Smooth muscle cell (in vitro differentiated cells): ENCODE measurements around the gene GTF2A1. TPM values are rescaled to one million over a fixed set of nuclear protein-coding genes. Genes with fewer than 3 reads are reported as not detected.

Experiments
- DNase-seq: peaks from one replicate; lab custom pipeline; 2025; ENCODE audit not compliant: unreplicated experiment; lab: John Stamatoyannopoulos, UW
- H2AFZ ChIP-seq: fragments of 200-600 bp; sonication (generic); 2 replicates; pipeline ENCODE4 v1.6.0; 2016; ENCODE audit warnings: antibody characterized with exemption, low read depth, mild to moderate bottlenecking
- H3F3A ChIP-seq: fragments of 200-600 bp; sonication (generic); 2 replicates; pipeline ENCODE4 v1.6.0; 2017; ENCODE audit warnings: antibody characterized with exemption, low read depth
- H3K27ac ChIP-seq: fragments of 200-600 bp; sonication (generic); 2 replicates; pipeline ENCODE4 v1.5.1; 2016; ENCODE audit warnings: low read depth, mild to moderate bottlenecking
- H3K27me3 ChIP-seq: fragments of 200-600 bp; sonication (generic); 2 replicates; pipeline ENCODE4 v1.6.1; 2016; ENCODE audit warnings: low read depth, mild to moderate bottlenecking
- H3K36me3 ChIP-seq: fragments of 200-600 bp; sonication (generic); 2 replicates; pipeline ENCODE4 v1.5.1; 2016; ENCODE audit warnings: low read depth
- H3K4me1 ChIP-seq: fragments of 200-600 bp; sonication (generic); 2 replicates; pipeline ENCODE4 v1.5.1; 2016; ENCODE audit warnings: low read depth
- H3K4me2 ChIP-seq: fragments of 200-600 bp; sonication (generic); 2 replicates; pipeline ENCODE4 v1.6.0; 2016; ENCODE audit warnings: mild to moderate bottlenecking
- H3K4me3 ChIP-seq: fragments of 200-600 bp; sonication (generic); 2 replicates; pipeline ENCODE4 v1.5.1; 2016; ENCODE audit warnings: mild to moderate bottlenecking
- H3K79me2 ChIP-seq: fragments of 200-600 bp; sonication (generic); 2 replicates; pipeline ENCODE4 v1.6.0; 2016; ENCODE audit warnings: low read depth, mild to moderate bottlenecking
- H3K9ac ChIP-seq: fragments of 200-600 bp; sonication (generic); 2 replicates; pipeline ENCODE4 v1.6.0; 2016; ENCODE audit warnings: low read depth
- H3K9me3 ChIP-seq: fragments of 200-600 bp; sonication (generic); replicated peaks from 2 replicates; pipeline ENCODE4 v1.5.1; 2016; ENCODE audit warnings: low read depth
- H4K20me1 ChIP-seq: fragments of 200-600 bp; sonication (generic); 2 replicates; pipeline ENCODE4 v1.6.0; 2016; ENCODE audit warnings: low read depth
- WGBS: methylation state at CpG from one replicate; pipeline ENCODE4 v1.1.7; 2016; ENCODE audit warnings: low lambda C conversion rate; 5-methylcytosine and 5-hydroxymethylcytosine counted together
- polyA plus RNA-seq: library from polyadenylated mRNA; unstranded; fragments of >200 nt; fragmentation: Nextera tagmentation; extraction: Ambion mirVana; gene quantifications from 2 replicates; pipeline ENCODE4 v1.2.1, GENCODE V29; 2016
- total RNA-seq: library from RNA; depleted of rRNA; stranded (reverse); fragments of >200 nt; gene quantifications from 2 replicates; pipeline ENCODE4 v1.2.3, GENCODE V29; 2014
- TF ChIP-seq, protein P1 (sequence below): fragments of 200-600 bp; sonication (generic); IDR thresholded peaks from 2 replicates; pipeline ENCODE4 v1.5.1; 2017; ENCODE audit warnings: borderline replicate concordance, mild to moderate bottlenecking, antibody characterized with exemption; ENCODE audit not compliant: insufficient read depth, poor library complexity, severe bottlenecking

GTF2A1 gene
- total and polyA plus RNA-seq, 2 experiments from 2014 or later, result 4.7 to 39.4 TPM

DNA sequence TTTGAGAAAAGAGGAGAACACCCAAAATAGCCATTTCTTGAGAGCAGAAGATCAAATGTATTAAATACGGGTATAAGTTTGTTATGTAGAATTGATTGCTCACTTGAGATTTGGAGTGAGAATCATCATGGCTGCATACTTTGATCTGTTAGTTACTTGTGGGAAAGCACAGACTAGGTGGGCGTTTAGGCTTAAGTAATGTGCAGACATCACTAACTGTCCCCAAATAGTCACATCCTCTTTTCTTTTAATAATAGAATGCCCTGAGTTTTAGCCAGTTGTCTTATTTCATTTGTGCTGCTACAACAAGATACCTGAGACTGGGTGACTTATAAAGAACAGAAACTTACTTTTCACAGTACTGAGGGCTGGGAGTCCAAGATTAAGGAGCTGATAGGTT is 14.3 kb upstream of the GTF2A1 start:
- H2AFZ ChIP-seq, result peak overlapping the region; percentile 20
- no peaks in the 10 kb centered on the region for H4K20me1 ChIP-seq
- no peak overlapping the region for H3K9ac ChIP-seq
- H3K4me2 ChIP-seq, result peak overlapping the region; percentile 26
- peak overlapping the region; percentile 28 for H3K27ac ChIP-seq
- no peaks in the 10 kb centered on the region for H3F3A ChIP-seq
- TF ChIP-seq, protein P1, sequence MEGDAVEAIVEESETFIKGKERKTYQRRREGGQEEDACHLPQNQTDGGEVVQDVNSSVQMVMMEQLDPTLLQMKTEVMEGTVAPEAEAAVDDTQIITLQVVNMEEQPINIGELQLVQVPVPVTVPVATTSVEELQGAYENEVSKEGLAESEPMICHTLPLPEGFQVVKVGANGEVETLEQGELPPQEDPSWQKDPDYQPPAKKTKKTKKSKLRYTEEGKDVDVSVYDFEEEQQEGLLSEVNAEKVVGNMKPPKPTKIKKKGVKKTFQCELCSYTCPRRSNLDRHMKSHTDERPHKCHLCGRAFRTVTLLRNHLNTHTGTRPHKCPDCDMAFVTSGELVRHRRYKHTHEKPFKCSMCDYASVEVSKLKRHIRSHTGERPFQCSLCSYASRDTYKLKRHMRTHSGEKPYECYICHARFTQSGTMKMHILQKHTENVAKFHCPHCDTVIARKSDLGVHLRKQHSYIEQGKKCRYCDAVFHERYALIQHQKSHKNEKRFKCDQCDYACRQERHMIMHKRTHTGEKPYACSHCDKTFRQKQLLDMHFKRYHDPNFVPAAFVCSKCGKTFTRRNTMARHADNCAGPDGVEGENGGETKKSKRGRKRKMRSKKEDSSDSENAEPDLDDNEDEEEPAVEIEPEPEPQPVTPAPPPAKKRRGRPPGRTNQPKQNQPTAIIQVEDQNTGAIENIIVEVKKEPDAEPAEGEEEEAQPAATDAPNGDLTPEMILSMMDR, result no peak
- no peak for DNase-seq
- H3K4me1 ChIP-seq, result peaks cover 10% of the 10 kb centered on the region
- H3K79me2 ChIP-seq, result no peaks in the 10 kb centered on the region
- no peaks in the 10 kb centered on the region for H3K27me3 ChIP-seq
- H3K9me3 ChIP-seq, result no peaks in the 10 kb centered on the region
- 56% methylated on average over 2 of the region's 2 CpGs for WGBS
- no peaks in the 10 kb centered on the region for H3K36me3 ChIP-seq
- no peak overlapping the region for H3K4me3 ChIP-seq

- peak overlapping the region; percentile 20 for H2AFZ ChIP-seq
- H3K27me3 ChIP-seq, result no peaks in the 10 kb centered on the region
- TF ChIP-seq, protein P1, result no peak
- DNase-seq, result no peak
- H3K4me1 ChIP-seq, result peaks cover 10% of the 10 kb centered on the region
- H3F3A ChIP-seq, result no peaks in the 10 kb centered on the region
- no peaks in the 10 kb centered on the region for H3K9me3 ChIP-seq
- peak overlapping the region; percentile 26 for H3K4me2 ChIP-seq
- no peaks in the 10 kb centered on the region for H3K36me3 ChIP-seq
- H3K79me2 ChIP-seq, result no peaks in the 10 kb centered on the region
- no peaks in the 10 kb centered on the region for H4K20me1 ChIP-seq
- no peak overlapping the region for H3K4me3 ChIP-seq
- H3K9ac ChIP-seq, result no peak overlapping the region
- no peak overlapping the region for H3K27ac ChIP-seq
These were observed 13.5 kb upstream of the GTF2A1 start for GRCh38 chr14:81234278-81234677.

DNA sequence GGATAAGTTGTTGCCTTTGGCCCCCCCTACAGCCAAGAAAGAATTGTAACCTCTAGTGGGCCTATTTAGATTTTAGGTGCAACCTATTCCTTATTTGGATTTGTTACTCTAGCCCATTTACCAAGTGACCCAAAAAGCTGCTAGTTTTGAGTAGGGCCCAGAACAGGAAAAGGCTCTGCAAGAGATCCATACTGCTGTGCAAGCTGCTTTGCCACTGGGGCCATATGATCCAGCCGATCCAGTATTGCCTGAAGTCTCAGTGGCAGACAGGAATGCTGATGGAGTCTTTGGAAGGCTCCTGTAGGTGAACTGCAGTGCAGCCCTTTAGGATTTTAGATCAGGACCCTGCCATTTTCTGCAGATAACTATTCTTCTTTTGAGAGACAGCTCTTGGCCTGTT is 12.9 kb upstream of the GTF2A1 start:
- Histone ChIP-seq H3F3A (no peaks in the 10 kb centered on the region), H3K27me3 (no peaks in the 10 kb centered on the region), H3K9me3 (no peaks in the 10 kb centered on the region), H3K79me2 (no peaks in the 10 kb centered on the region), H3K36me3 (no peaks in the 10 kb centered on the region), H4K20me1 (no peaks in the 10 kb centered on the region), H3K9ac (no peak overlapping the region), H3K27ac (no peak overlapping the region), H3K4me2 (no peak overlapping the region), H3K4me3 (no peak overlapping the region), H3K4me1 (peaks cover 10% of the 10 kb centered on the region), H2AFZ (no peak overlapping the region)
- no peak for DNase-seq
- TF ChIP-seq, protein P1, result no peak
- WGBS, result 92% methylated on average over 1 of the region's 1 CpG

- Histone ChIP-seq H3K27ac (no peak overlapping the region), H2AFZ (no peak overlapping the region), H3K79me2 (no peaks in the 10 kb centered on the region), H3K27me3 (no peaks in the 10 kb centered on the region), H3K9me3 (no peaks in the 10 kb centered on the region), H3F3A (no peaks in the 10 kb centered on the region), H3K4me1 (peaks cover 10% of the 10 kb centered on the region), H3K9ac (no peak overlapping the region), H4K20me1 (no peaks in the 10 kb centered on the region), H3K4me3 (no peak overlapping the region), H3K4me2 (no peak overlapping the region), H3K36me3 (no peaks in the 10 kb centered on the region)
- TF ChIP-seq, protein P1, result no peak
- 89% methylated on average over 1 of the region's 1 CpG for WGBS
- DNase-seq, result no peak
These were observed 10.8 kb upstream of the GTF2A1 start for GRCh38 chr14:81231540-81231939.
